ENCODE data around the gene NECAB3.
A peak's percentile ranks its signal among the peaks of the same experiment; 100 is the strongest.

NECAB3 gene

DNA sequence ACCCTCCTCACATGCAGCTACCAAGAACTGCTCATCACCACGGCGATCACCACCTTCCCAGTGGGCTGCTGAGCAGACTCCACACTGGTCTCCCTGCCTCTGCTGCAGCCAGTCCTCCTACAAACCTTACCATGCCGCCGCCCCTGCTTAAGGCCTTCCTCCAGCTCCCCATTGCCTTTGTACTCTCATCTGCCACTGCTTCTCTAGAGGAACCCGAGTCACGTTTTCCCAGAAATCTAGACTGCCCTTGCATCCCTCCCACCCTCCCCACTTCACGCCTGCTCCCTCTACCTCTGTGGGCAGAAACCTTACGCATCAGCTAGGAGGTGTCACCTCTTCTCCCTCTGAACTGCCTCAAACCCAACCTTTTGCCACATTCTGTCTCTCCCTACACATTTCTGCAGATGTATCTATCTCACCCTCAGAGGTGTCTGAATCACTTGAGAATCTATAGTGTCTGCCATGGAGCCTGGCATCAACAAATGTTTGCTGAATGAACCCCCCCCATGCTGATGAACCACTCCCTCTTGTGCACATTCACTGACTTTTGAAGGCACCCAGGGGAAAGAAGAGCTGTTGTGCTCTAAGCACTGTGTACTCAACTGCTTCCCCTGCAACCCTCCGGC is 7.6 kb upstream of the NECAB3 start:
- DNase-seq (ENCODE audit: insufficient read length, low spot score) (no peak), FAIRE-seq (no peak)
- TF ChIP-seq, protein P1, sequence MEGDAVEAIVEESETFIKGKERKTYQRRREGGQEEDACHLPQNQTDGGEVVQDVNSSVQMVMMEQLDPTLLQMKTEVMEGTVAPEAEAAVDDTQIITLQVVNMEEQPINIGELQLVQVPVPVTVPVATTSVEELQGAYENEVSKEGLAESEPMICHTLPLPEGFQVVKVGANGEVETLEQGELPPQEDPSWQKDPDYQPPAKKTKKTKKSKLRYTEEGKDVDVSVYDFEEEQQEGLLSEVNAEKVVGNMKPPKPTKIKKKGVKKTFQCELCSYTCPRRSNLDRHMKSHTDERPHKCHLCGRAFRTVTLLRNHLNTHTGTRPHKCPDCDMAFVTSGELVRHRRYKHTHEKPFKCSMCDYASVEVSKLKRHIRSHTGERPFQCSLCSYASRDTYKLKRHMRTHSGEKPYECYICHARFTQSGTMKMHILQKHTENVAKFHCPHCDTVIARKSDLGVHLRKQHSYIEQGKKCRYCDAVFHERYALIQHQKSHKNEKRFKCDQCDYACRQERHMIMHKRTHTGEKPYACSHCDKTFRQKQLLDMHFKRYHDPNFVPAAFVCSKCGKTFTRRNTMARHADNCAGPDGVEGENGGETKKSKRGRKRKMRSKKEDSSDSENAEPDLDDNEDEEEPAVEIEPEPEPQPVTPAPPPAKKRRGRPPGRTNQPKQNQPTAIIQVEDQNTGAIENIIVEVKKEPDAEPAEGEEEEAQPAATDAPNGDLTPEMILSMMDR (IDR thresholded peaks at IDR 0.05; ENCODE audit: insufficient read depth, missing control alignments): no peak

DNA sequence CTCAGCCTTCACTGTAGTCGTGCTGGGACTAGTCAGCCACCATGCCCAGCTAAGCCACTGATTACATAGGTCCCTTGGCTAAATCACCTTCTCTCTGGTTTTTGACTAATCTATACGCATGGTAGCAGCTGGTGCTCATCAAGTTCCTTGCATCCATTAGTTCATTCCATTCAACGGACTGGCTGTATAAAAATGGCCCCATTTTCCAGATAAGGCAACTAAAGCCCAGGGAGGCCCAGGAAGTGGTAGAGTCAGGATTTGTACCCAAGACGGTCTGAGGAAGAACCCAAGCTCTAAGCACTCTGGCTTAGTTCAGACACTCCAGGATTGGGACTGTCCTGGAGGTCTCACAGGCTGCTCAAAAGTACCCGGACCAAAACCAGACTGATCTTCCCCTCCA is 7.1 kb upstream of the NECAB3 start:
- no peak for FAIRE-seq
- TF ChIP-seq, protein P1 (IDR thresholded peaks at IDR 0.05; ENCODE audit: insufficient read depth, missing control alignments): no peak

DNA sequence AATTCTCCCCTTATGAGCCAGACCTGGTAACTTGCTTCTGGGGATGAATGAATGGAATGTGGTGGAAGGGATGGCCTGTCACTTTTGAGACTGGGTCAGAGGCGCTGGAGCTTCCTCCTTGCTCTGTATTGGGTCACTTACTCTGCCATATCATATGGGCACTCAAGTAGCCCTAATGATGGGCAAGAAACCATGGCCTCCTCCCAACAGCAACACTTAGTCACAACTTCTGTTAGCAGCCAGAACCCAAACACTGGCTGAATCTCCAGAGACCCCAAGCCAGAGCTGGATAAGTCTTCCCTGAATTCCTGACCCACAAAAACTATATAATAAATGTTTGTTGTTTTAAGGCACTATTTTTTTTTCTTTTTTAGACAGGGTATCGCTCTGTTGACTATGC is 6.5 kb upstream of the NECAB3 start:
- TF ChIP-seq, protein P1 (IDR thresholded peaks at IDR 0.05; ENCODE audit: insufficient read depth, missing control alignments): no peak
- DNase-seq (ENCODE audit: insufficient read length, low spot score) (no peak), FAIRE-seq (no peak)

More for the DNA sequence above, 7.1 kb upstream of the NECAB3 start:
- peak; percentile 16 for DNase-seq (ENCODE audit: insufficient read length, low spot score)

DNA sequence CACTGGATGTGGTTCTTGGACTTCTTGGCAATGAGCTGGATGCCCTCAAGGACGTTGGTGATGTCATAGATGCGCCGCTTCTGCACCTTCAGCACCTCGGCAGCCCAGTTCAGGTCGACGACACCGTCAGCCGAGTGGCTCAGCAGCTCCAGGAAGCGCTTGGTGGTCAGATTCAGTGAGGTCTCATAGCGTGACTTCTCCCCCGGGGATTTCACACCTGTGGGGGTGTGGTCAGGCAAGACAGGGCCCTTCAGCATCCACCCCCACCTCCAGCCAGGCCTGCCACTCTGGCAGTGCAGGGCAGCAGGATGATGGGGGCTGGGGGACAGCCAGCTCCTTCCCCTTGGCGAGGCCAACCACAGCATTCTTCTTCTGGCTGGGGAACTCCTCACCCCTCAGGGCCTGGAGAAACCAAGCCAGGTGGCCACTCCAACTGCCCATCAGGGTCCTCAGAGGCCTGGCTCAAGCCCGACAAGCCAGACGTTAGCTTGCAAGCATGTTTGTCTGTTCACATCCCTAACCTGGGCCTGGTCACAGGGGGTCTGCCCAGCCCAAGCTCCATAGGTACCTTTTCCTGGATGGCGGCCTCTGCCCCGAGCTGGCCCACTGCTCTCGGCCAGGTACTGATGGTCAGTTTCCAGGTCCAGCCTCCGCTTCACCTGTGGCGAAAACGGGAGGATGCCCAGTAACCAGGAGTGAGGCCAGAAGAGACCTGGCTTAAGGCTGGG is 5.7 kb upstream of the NECAB3 start:
- no peak for DNase-seq (ENCODE audit: insufficient read length, low spot score)
- FAIRE-seq: no peak
- TF ChIP-seq, protein P1 (IDR thresholded peaks at IDR 0.05; ENCODE audit: insufficient read depth, missing control alignments): no peak

DNA sequence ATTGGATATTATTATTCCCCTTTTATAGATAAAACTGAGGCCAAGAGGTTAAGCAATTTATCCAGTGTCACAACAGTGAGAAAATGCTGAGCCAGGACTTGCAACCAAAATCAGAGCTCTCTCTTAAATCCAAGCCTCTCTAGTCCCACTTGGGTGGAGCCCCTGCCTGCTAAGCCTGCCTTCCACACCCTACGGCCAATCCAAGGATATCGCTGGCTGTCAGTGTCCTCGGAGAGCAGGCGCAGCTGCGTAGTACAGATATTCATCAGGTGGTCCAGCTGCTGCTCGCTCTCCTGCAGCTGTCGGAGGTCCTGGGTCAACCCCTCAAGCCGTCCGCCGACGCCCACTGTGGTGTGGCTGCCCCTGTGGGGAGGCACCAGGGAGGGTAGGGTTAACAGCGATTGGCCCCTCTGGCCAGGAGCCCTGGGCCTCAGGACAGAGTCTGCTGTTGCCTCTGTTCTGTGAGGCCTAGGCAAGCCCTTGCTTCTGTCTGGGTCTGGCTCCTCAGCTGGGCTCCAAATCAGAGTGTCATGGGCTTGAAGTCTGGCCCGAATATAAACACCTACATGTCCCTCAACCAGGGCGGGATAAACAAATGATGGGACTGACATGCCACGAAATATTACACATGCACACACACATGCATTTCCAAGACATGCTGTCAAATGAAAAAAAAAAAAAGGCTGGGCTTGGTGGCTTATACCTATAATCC is 3.9 kb upstream of the NECAB3 start:
- FAIRE-seq (no peak), DNase-seq (ENCODE audit: insufficient read length, low spot score) (no peak)
- TF ChIP-seq, protein P1 (IDR thresholded peaks at IDR 0.05; ENCODE audit: insufficient read depth, missing control alignments): no peak

DNA sequence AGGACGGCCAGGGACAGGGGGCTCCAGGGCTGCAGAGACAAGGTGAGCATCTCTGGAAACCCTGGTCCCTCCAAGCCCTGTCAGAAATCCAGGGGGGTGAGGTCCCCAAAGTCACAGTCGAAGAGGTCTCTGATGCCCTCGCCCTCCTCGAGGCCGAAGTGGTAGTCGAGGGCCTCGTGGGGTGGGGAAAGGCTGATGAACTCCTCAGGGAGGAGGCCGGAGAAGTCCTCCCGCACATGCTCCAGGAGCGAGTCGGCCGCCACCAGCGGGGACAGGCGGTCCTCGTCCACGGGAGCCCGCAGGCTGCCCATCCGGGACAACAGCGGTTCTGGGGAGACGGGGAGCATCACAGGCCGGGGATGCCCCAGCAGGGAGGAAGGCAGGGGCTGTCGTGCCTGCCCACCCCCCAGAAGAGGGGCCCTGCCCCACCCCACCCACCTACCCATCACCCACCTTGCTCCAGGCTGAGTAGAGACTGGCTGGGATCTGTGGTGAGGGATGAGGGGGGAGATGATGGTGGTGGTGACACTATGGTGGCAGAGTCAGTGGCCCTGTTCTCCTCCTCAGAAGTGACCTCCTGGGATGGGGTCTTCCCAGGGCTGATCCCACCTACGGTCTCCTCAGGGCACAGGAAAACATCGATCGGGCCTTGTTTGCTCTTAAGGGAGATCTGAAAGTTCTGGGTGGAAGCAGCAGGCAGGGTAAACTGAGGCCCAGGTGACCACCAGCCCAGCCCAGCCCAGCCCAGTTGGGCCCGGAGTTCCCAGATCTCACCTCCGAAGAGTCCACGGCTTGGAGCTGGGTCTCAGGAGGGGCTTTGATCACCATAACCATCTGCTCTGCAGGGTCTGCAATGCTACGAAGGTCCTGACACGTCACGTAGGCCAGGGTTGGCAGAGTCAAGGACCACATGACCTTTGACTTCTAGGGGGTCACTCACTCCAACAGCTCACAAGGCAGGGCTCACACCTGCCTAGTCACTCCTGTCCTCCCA is 2.7 kb upstream of the NECAB3 start:
- FAIRE-seq (no peak), DNase-seq (ENCODE audit: insufficient read length, low spot score) (no peak)
- TF ChIP-seq, protein P1 (IDR thresholded peaks at IDR 0.05; ENCODE audit: insufficient read depth, missing control alignments): no peak

Data from D721Med (cell line).